ENCODE data around the gene KPNA6. TPM values are rescaled to one million over a fixed set of nuclear protein-coding genes. Genes with fewer than 3 reads are reported as not detected.

KPNA6 gene
- total RNA-seq, 1 experiment from 2014 or later, result 79.9 TPM

GRCh38 chr1:32216566-32216965 lies 108.7 kb downstream of the KPNA6 start:
- no peaks in the 10 kb centered on the region for H3K27me3 ChIP-seq (ENCODE audit: insufficient read depth, low read length)
- TF ChIP-seq ZBTB33 (IDR thresholded peaks at IDR 0.05; ENCODE audit: extremely low read depth, insufficient replicate concordance, low read length) (no peak), ZNF274 (IDR thresholded peaks at IDR 0.05; ENCODE audit: low read depth, low read length) (no peak), POLR2AphosphoS5 (IDR thresholded peaks at IDR 0.05; ENCODE audit: low read depth, low read length) (no peak), JUND (IDR thresholded peaks at IDR 0.05) (no peak), REST (IDR thresholded peaks at IDR 0.05; ENCODE audit: low read depth) (no peak), FOSL1 (IDR thresholded peaks at IDR 0.05; ENCODE audit: low read depth) (no peak), EZH2 (IDR thresholded peaks at IDR 0.05) (no peak), SP1 (IDR thresholded peaks at IDR 0.05; ENCODE audit: low read depth) (no peak), YY1 (IDR thresholded peaks at IDR 0.05; ENCODE audit: extremely low read depth, insufficient replicate concordance, low read depth, low read length) (no peak), ELF1 (IDR thresholded peaks at IDR 0.05; ENCODE audit: borderline replicate concordance, low read depth) (no peak), ATF3 (IDR thresholded peaks at IDR 0.05) (no peak), RAD21 (IDR thresholded peaks at IDR 0.05; ENCODE audit: low read depth) (no peak), EGR1 (IDR thresholded peaks at IDR 0.05; ENCODE audit: low read depth) (no peak), CTCF (IDR thresholded peaks at IDR 0.05 in 2 of 3, conservative IDR thresholded peaks at IDR 0.05 in 1 of 3; ENCODE audit: borderline replicate concordance in 1 of 3, insufficient read depth in 1 of 3, low read depth in 2 of 3, low read length in 2 of 3) (no peak), CEBPB (IDR thresholded peaks at IDR 0.05; ENCODE audit: low read depth) (no peak), SIN3A (IDR thresholded peaks at IDR 0.05; ENCODE audit: low read depth) (no peak), POLR2A (IDR thresholded peaks at IDR 0.05; ENCODE audit: borderline replicate concordance, extremely low read depth, insufficient read depth, insufficient read length) (no peak), TCF7L2 (IDR thresholded peaks at IDR 0.05; ENCODE audit: borderline replicate concordance, extremely low read depth, insufficient read depth, insufficient read length) (no peak)
- H3K36me3 ChIP-seq (ENCODE audit: control insufficient read depth in 1 of 2, insufficient read depth in 2 of 2, low read length in 2 of 2), result peaks cover 2 to 4% of the 10 kb centered on the region in 2 experiments; a peak in 1 of 4 replicates
- no peaks in the 10 kb centered on the region for H3K9me2 ChIP-seq (ENCODE audit: insufficient read depth)
- DNase-seq (ENCODE audit: low read depth, low spot score), result no peak
- H3K9me3 ChIP-seq (ENCODE audit: control insufficient read depth in 1 of 2, insufficient read depth in 1 of 2, low read depth in 1 of 2, low read length in 2 of 2), result no peaks in the 10 kb centered on the region
- no TSS peak for BruUV-seq (replicated peaks)
- no peaks in the 10 kb centered on the region for H4K20me1 ChIP-seq (ENCODE audit: insufficient read depth)
- no peak overlapping the region for H3K27ac ChIP-seq (ENCODE audit: low read depth, low read length)
- H3K4me3 ChIP-seq (replicated peaks in 1 of 2; ENCODE audit: low read depth in 1 of 2, low read length in 2 of 2), result no peak overlapping the region
- no peak overlapping the region for H2AFZ ChIP-seq (ENCODE audit: low read depth, low read length, poor library complexity, severe bottlenecking)
- peaks cover 9 to 23% of the 10 kb centered on the region in 2 experiments; a peak in 3 of 4 replicates for H3K4me1 ChIP-seq (ENCODE audit: control insufficient read depth in 1 of 2, insufficient read depth in 2 of 2, low read length in 2 of 2)
- no peak overlapping the region for H3K9ac ChIP-seq (ENCODE audit: low read length)
- POLR2A ChIA-PET, result no interaction called here
- intact Hi-C loops (cut with micrococcal nuclease), result loop anchor here (5.0 kb wide), 1 partner anchor 76 kb away; the partner anchor contains the start of gene HDAC1
- H3K79me2 ChIP-seq (ENCODE audit: insufficient read depth, low read length), result peaks cover 6% of the 10 kb centered on the region; the same call in 1 of the 2 replicates
- CTCF ChIA-PET, result interaction anchor here (1.1 to 1.6 kb wide), 3 partner anchors 10 to 178 kb away, joined by 4 read pairs; partner anchors contain the start of gene BSDC1
- no peak for ATAC-seq
- no peak overlapping the region for H3K4me2 ChIP-seq (ENCODE audit: low read length)
- RAD21 ChIA-PET (ENCODE audit: low non-redundant PET in 1 of 2, low total read pairs in 2 of 2, uncharacterized antibody in 2 of 2, unreplicated experiment in 2 of 2), result interaction anchor here (1.4 kb wide), 2 partner anchors 32 kb away, joined by 4 read pairs; no protein-coding TSS in a partner anchor
